Measurements from ENCODE around the gene DNAJC5.

DNA sequence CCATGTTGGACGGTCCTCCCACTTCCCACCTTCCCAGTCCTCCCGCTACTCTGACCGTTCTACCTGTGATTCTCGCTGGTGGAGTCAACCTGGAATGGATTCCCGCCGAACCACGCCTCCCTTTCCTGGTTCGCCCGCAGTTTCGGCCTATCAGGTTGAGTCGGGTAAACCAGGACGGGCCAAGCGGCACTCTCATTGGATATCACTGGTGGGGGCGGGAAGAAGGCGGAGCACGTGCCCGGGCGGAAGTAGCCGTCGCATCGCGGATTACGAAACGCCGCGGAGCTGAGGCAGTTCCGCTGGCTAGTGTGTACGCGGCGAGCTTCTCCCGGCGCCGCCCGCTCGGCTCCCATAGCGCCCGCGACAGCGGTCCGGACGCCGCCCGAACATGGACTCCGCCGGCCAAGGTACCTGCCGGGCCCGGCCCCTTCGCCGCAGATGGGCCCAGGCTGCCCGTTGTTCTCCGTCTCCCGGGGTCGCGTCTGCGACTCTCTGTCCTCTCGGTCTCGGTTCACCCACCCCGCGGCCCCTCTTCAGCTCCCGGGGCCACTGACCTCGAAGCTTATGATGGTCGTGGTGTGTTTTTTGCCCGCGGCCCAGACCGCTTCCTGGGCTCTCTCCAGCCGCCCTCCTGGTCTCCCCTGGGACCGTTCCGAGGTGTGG, 29.8 kb upstream of the DNAJC5 start, which contains the start of gene TPD52L2:
- TF ChIP-seq, protein P1, sequence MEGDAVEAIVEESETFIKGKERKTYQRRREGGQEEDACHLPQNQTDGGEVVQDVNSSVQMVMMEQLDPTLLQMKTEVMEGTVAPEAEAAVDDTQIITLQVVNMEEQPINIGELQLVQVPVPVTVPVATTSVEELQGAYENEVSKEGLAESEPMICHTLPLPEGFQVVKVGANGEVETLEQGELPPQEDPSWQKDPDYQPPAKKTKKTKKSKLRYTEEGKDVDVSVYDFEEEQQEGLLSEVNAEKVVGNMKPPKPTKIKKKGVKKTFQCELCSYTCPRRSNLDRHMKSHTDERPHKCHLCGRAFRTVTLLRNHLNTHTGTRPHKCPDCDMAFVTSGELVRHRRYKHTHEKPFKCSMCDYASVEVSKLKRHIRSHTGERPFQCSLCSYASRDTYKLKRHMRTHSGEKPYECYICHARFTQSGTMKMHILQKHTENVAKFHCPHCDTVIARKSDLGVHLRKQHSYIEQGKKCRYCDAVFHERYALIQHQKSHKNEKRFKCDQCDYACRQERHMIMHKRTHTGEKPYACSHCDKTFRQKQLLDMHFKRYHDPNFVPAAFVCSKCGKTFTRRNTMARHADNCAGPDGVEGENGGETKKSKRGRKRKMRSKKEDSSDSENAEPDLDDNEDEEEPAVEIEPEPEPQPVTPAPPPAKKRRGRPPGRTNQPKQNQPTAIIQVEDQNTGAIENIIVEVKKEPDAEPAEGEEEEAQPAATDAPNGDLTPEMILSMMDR (conservative IDR thresholded peaks at IDR 0.05 in 1 of 2, IDR thresholded peaks at IDR 0.05 in 1 of 2; ENCODE audit: extremely low read depth in 1 of 2, insufficient read depth in 1 of 2, low read depth in 1 of 2, low read length in 2 of 2) = no peak
- TF ChIP-seq EZH2 (IDR thresholded peaks at IDR 0.05; ENCODE audit: borderline replicate concordance, low read length) = no peak

Data from mammary epithelial cell (primary cell).